Measurements from ENCODE around the gene SPATS1.

- TF ChIP-seq CTCF (IDR thresholded peaks at IDR 0.05; ENCODE audit: borderline replicate concordance, extremely low read depth, low read length, poor library complexity, severe bottlenecking) (no peak), EZH2 (IDR thresholded peaks at IDR 0.05; ENCODE audit: borderline replicate concordance, low read depth, low read length, severe bottlenecking) (no peak)
These were observed 47.8 kb downstream of the SPATS1 start for GRCh38 chr6:44390158-44390683.

Data from DND-41 (cell line).